Neural progenitor cell (in vitro differentiated cells): Measurements from ENCODE around the gene CCDC117. TPM values are rescaled to one million over a fixed set of nuclear protein-coding genes. Genes with fewer than 3 reads are reported as not detected.

ENCODE experiments used
- DNase-seq: peaks from one replicate; pipeline ENCODE4 v3.0.0-alpha.2; 2016; ENCODE audit warnings: low spot score
- H2AFZ ChIP-seq: fragments of 200-600 bp; sonication (generic); replicated peaks from 2 replicates; pipeline ENCODE4 v1.6.1; 2016; ENCODE audit warnings: antibody characterized with exemption
- H3F3A ChIP-seq: fragments of 200-600 bp; sonication (generic); 2 replicates; pipeline ENCODE4 v1.6.1; 2016; ENCODE audit warnings: antibody characterized with exemption, low read depth
- H3K27ac ChIP-seq: fragments of 200-600 bp; sonication (generic); 2 replicates; pipeline ENCODE4 v1.5.1; 2016; ENCODE audit warnings: mild to moderate bottlenecking
- H3K27me3 ChIP-seq: fragments of 200-600 bp; sonication (generic); 2 replicates; pipeline ENCODE4 v1.6.1; 2016; ENCODE audit warnings: mild to moderate bottlenecking, moderate library complexity
- H3K36me3 ChIP-seq: fragments of 200-600 bp; sonication (generic); 2 replicates; pipeline ENCODE4 v1.5.1; 2016
- H3K4me1 ChIP-seq: fragments of 200-600 bp; sonication (generic); 2 replicates; pipeline ENCODE4 v1.6.1; 2016; ENCODE audit warnings: mixed run types
- H3K4me2 ChIP-seq: fragments of 200-600 bp; sonication (generic); 2 replicates; pipeline ENCODE4 v1.6.1; 2016
- H3K4me3 ChIP-seq: fragments of 200-600 bp; sonication (generic); 2 replicates; pipeline ENCODE4 v1.5.1; 2016
- H3K79me2 ChIP-seq: fragments of 200-600 bp; sonication (generic); 2 replicates; pipeline ENCODE4 v1.6.1; 2016; ENCODE audit warnings: low read depth
- H3K9ac ChIP-seq: fragments of 200-600 bp; sonication (generic); 2 replicates; pipeline ENCODE4 v1.6.1; 2016
- H3K9me3 ChIP-seq: fragments of 200-600 bp; sonication (generic); 2 replicates; pipeline ENCODE4 v1.5.1; 2016; ENCODE audit warnings: low read depth
- H4K20me1 ChIP-seq: fragments of 200-600 bp; sonication (generic); 2 replicates; pipeline ENCODE4 v1.6.1; 2016; ENCODE audit warnings: low read depth
- H3K27ac Mint-ChIP-seq: 3 replicates; pipeline ENCODE4 v1.8.0; 2021; ENCODE audit warnings: mixed read lengths
- H3K27me3 Mint-ChIP-seq: 2 replicates; pipeline ENCODE4 v1.8.0; 2022; ENCODE audit warnings: low read depth, mild to moderate bottlenecking, inconsistent platforms, moderate library complexity, mixed read lengths; ENCODE audit not compliant: insufficient read depth
- H3K36me3 Mint-ChIP-seq: 3 replicates; pipeline ENCODE4 v1.8.0; 2021; ENCODE audit warnings: mixed read lengths
- H3K4me1 Mint-ChIP-seq: 3 replicates; pipeline ENCODE4 v1.8.0; 2021; ENCODE audit warnings: mixed read lengths
- H3K4me3 Mint-ChIP-seq: 3 replicates; pipeline ENCODE4 v1.8.0; 2021; ENCODE audit warnings: mild to moderate bottlenecking, moderate library complexity, mixed read lengths
- H3K9me3 Mint-ChIP-seq: 3 replicates; pipeline ENCODE4 v1.8.0; 2020; ENCODE audit warnings: mixed read lengths
- EZH2 ChIP-seq: fragments of 200-600 bp; sonication (generic); IDR thresholded peaks from 2 replicates; pipeline ENCODE4 v1.6.1; 2017; ENCODE audit warnings: antibody characterized with exemption, mild to moderate bottlenecking, moderate library complexity
- EZH2phosphoT487 ChIP-seq: fragments of 200-600 bp; sonication (generic); IDR thresholded peaks from 2 replicates; pipeline ENCODE4 v1.6.1; 2017; ENCODE audit warnings: antibody characterized with exemption
- small RNA-seq: library from RNA; depleted of rRNA; stranded (forward); fragments of <200 nt; gene quantifications from one replicate; pipeline ENCODE3, GENCODE V24; 2015
- total RNA-seq: library from RNA; depleted of rRNA; stranded (reverse); fragments of >200 nt; gene quantifications from 2 replicates; pipeline ENCODE4 v1.2.3, GENCODE V29; 2015; ENCODE audit warnings: low replicate concordance
- TF ChIP-seq, protein P1 (sequence below): fragments of 200-600 bp; sonication (generic); IDR thresholded peaks from 2 replicates; pipeline ENCODE4 v1.5.1; 2017; ENCODE audit warnings: antibody characterized with exemption, mild to moderate bottlenecking

CCDC117 gene
- total RNA-seq, 1 donor from 2014 or later = 80.2 TPM

DNA sequence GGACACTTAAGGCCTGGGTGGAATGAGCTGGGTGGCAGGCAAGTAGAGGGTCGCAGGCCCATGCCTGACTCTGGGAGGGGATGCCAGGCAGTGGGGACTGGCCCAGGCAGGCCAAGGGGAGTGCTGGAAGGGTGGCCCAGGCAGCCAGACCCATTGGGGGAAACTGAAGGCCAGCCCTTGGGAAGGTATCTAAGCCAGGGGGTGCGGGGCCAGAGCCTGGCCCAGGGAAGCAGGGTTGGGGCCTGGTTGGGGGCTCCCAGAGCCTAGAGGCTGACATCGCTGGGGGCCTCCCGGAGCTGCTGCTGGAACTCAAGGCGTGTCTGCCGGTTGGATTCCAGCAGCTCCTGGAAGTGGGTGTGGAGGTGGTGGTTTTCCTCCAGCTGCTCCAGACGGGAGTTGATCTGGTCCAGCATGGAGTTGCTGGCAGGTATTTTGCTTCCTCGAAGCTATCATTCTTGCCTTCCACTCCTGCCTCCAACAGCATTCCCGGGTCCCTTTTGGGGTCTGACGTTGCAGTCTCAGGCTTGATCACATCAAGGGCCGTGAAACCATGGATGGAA is 63.2 kb downstream of the CCDC117 start:
- peaks cover 8% of the 10 kb centered on the region for H3K27me3 Mint-ChIP-seq
- no peak overlapping the region for H3K27ac Mint-ChIP-seq
- peaks cover 2% of the 10 kb centered on the region for H3K36me3 Mint-ChIP-seq

DNA sequence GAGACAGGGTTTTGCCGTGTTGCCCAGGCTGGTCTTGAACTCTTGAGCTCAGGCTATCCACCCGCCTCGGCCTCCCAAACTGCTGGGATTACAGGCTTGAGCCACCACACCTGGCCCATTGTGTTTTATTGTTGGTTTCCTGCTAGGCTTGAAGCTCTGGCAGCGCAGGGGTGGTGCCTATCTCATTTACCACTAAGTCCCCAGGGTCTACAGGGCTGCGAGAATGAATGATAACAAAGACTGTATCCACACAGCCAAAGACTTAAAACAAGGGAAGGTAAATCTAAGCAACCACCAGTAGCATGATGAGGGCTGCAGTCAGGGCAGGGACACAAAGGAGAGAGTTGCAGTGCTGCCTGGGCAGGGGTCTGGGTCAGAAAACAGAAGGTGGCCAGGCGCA is 65.1 kb downstream of the CCDC117 start:
- peaks cover 11% of the 10 kb centered on the region for H3F3A ChIP-seq
- TF ChIP-seq EZH2phosphoT487 (no peak), EZH2 (no peak)
- TF ChIP-seq, protein P1, sequence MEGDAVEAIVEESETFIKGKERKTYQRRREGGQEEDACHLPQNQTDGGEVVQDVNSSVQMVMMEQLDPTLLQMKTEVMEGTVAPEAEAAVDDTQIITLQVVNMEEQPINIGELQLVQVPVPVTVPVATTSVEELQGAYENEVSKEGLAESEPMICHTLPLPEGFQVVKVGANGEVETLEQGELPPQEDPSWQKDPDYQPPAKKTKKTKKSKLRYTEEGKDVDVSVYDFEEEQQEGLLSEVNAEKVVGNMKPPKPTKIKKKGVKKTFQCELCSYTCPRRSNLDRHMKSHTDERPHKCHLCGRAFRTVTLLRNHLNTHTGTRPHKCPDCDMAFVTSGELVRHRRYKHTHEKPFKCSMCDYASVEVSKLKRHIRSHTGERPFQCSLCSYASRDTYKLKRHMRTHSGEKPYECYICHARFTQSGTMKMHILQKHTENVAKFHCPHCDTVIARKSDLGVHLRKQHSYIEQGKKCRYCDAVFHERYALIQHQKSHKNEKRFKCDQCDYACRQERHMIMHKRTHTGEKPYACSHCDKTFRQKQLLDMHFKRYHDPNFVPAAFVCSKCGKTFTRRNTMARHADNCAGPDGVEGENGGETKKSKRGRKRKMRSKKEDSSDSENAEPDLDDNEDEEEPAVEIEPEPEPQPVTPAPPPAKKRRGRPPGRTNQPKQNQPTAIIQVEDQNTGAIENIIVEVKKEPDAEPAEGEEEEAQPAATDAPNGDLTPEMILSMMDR = no peak
- Mint-ChIP-seq H3K36me3 (peaks cover 2% of the 10 kb centered on the region), H3K27me3 (peaks cover 5% of the 10 kb centered on the region), H3K4me1 (peaks cover 9% of the 10 kb centered on the region), H3K27ac (peak overlapping the region; percentile 72), H3K4me3 (no peak overlapping the region), H3K9me3 (no peaks in the 10 kb centered on the region)
- H3K9me3 ChIP-seq = no peaks in the 10 kb centered on the region
- H2AFZ ChIP-seq = no peak overlapping the region
- H3K9ac ChIP-seq = no peak overlapping the region
- H4K20me1 ChIP-seq = no peaks in the 10 kb centered on the region
- DNase-seq = peak; percentile 56
- no peak overlapping the region for H3K27ac ChIP-seq
- H3K79me2 ChIP-seq = no peaks in the 10 kb centered on the region
- H3K4me1 ChIP-seq = no peaks in the 10 kb centered on the region
- no peak overlapping the region for H3K4me2 ChIP-seq
- no peaks in the 10 kb centered on the region for H3K36me3 ChIP-seq
- H3K27me3 ChIP-seq = no peaks in the 10 kb centered on the region
- H3K4me3 ChIP-seq = no peak overlapping the region

More for the DNA sequence above, 63.2 kb downstream of the CCDC117 start:
- no peaks in the 10 kb centered on the region for H3K27me3 ChIP-seq
- H3K4me1 ChIP-seq = no peaks in the 10 kb centered on the region
- no peaks in the 10 kb centered on the region for H3K79me2 ChIP-seq
- no peak overlapping the region for H3K4me3 ChIP-seq
- H3K27ac ChIP-seq = no peak overlapping the region
- H3F3A ChIP-seq = peaks cover 11% of the 10 kb centered on the region
- no peak overlapping the region for H3K4me3 Mint-ChIP-seq
- H3K9ac ChIP-seq = no peak overlapping the region
- no peak for TF ChIP-seq EZH2phosphoT487
- no peak for TF ChIP-seq EZH2
- TF ChIP-seq, protein P1 = no peak
- peaks cover 16% of the 10 kb centered on the region for H3K4me1 Mint-ChIP-seq
- H4K20me1 ChIP-seq = no peaks in the 10 kb centered on the region
- H3K9me3 ChIP-seq = no peaks in the 10 kb centered on the region
- DNase-seq = no peak
- H3K36me3 ChIP-seq = no peaks in the 10 kb centered on the region
- no peak overlapping the region for H3K4me2 ChIP-seq
- no peaks in the 10 kb centered on the region for H3K9me3 Mint-ChIP-seq
- H2AFZ ChIP-seq = no peak overlapping the region

Small RNA genes within 50 kb of the gene (small RNA-seq; reads per million reads assigned to genes)
- not detected for gene Z93930.1

Other genes with a start within 250 kb of the CCDC117 start
- gene TTC28, start 92.9 kb upstream of the CCDC117 start, total RNA-seq = 44.4 and 46.2 TPM in 2 replicates
- 48.7 and 94.4 TPM in 2 replicates for gene CHEK2, start 30.9 kb upstream of the CCDC117 start, total RNA-seq
- 19.0 and 29.7 TPM in 2 replicates for gene HSCB, start 30.7 kb upstream of the CCDC117 start, total RNA-seq
- 72.7 and 73.9 TPM in 2 replicates for gene XBP1, start 27.9 kb downstream of the CCDC117 start, total RNA-seq
- gene ZNRF3, start 110.9 kb downstream of the CCDC117 start, total RNA-seq = 4.1 and 12.0 TPM in 2 replicates